ENCODE measurements around the gene IQGAP2.

IQGAP2 gene

GRCh38 chr5:76479281-76479680, 76.2 kb downstream of the IQGAP2 start:
- no peak for DNase-seq

- DNase-seq: no peak
Observed at GRCh38 chr5:76479973-76480667, 77.0 kb downstream of the IQGAP2 start.

GRCh38 chr5:76482984-76483383, 79.9 kb downstream of the IQGAP2 start:
- no peak for DNase-seq

GRCh38 chr5:76483433-76483832, 80.3 kb downstream of the IQGAP2 start:
- DNase-seq: no peak

- no peak for DNase-seq
Observed at GRCh38 chr5:76483881-76484280, 80.8 kb downstream of the IQGAP2 start.

GRCh38 chr5:76485511-76485910, 82.4 kb downstream of the IQGAP2 start:
- DNase-seq: no peak

- no peak for DNase-seq
Observed at GRCh38 chr5:76487386-76487785, 84.3 kb downstream of the IQGAP2 start.

- no peak for DNase-seq
Observed at GRCh38 chr5:76487821-76488220, 84.7 kb downstream of the IQGAP2 start.

- no peak for DNase-seq
Observed at GRCh38 chr5:76488969-76489368, 85.9 kb downstream of the IQGAP2 start.

GRCh38 chr5:76489877-76490688, 87.0 kb downstream of the IQGAP2 start:
- DNase-seq: no peak

- no peak for DNase-seq
Observed at GRCh38 chr5:76490960-76491359, 87.9 kb downstream of the IQGAP2 start.

- DNase-seq: no peak
Observed at GRCh38 chr5:76492819-76493189, 89.7 kb downstream of the IQGAP2 start.

- no peak for DNase-seq
Observed at GRCh38 chr5:76493190-76493837, 90.2 kb downstream of the IQGAP2 start.

GRCh38 chr5:76494201-76494600, 91.1 kb downstream of the IQGAP2 start:
- no peak for DNase-seq

- DNase-seq: no peak
Observed at GRCh38 chr5:76495870-76496269, 92.8 kb downstream of the IQGAP2 start.

- DNase-seq: no peak
Observed at GRCh38 chr5:76497065-76497460, 94.0 kb downstream of the IQGAP2 start.

GRCh38 chr5:76497986-76498717, 95.1 kb downstream of the IQGAP2 start:
- DNase-seq: no peak

- no peak for DNase-seq
Observed at GRCh38 chr5:76499507-76500161, 96.5 kb downstream of the IQGAP2 start.

GRCh38 chr5:76500633-76501393, 97.7 kb downstream of the IQGAP2 start:
- no peak for DNase-seq

GRCh38 chr5:76503929-76504328, 100.8 kb downstream of the IQGAP2 start:
- no peak for DNase-seq

- no peak for DNase-seq
Observed at GRCh38 chr5:76504901-76505564, 101.9 kb downstream of the IQGAP2 start.

Measured in activated CD4-positive, alpha-beta T cell treated with anti-CD3 and anti-CD28 coated beads, Interleukin-2, Interleukin-6, amounts not matched to agents 100 ng/mL and 50 ng/mL, durations not matched to agents 16 hours and 8 hours (primary cell).